ENCODE measurements around the gene LHX1. TPM values are rescaled to one million over a fixed set of nuclear protein-coding genes. Genes with fewer than 3 reads are reported as not detected.

The LHX1 gene
- total and polyA plus RNA-seq, 7 experiments from 2014 or later, result 0.15 TPM; not detected in 6

GRCh38 chr17:36911001-36911400, 26.3 kb upstream of the LHX1 start:
- ChIA-PET POLR2A (no interaction called here), CTCF (no interaction called here)
- Mint-ChIP-seq H3K4me3 (no peak overlapping the region), H3K9me3 (no peaks in the 10 kb centered on the region), H3K36me3 (no peaks in the 10 kb centered on the region), H3K27me3 (peaks cover 16 to 39% (median 33%) of the 10 kb centered on the region in 5 donors), H3K4me1 (peaks cover 0 to 3% (median 0%) of the 10 kb centered on the region in 7 donors), H3K27ac (no peak overlapping the region)
- DNase-seq, result no peak
- Histone ChIP-seq H3K36me3 (ENCODE audit: control insufficient read depth in 2 of 3, insufficient read depth in 3 of 3, low read length in 3 of 3) (no peaks in the 10 kb centered on the region), H3K9me3 (ENCODE audit: control insufficient read depth in 2 of 3, low read length in 3 of 3) (no peaks in the 10 kb centered on the region), H3K27me3 (ENCODE audit: control insufficient read depth in 2 of 2, insufficient read depth in 2 of 2, low read length in 2 of 2) (no peaks in the 10 kb centered on the region), H3K4me1 (ENCODE audit: control insufficient read depth in 2 of 2, insufficient read depth in 2 of 2, low read length in 2 of 2) (no peaks in the 10 kb centered on the region), H3K27ac (ENCODE audit: low read depth, low read length) (no peak overlapping the region), H3K4me3 (ENCODE audit: low read length) (no peak overlapping the region)
- intact Hi-C loops (cut with micrococcal nuclease), result no loop called here
- no peak for ATAC-seq

- no peak for DNase-seq
- Mint-ChIP-seq H3K4me3 (no peak overlapping the region), H3K9me3 (no peaks in the 10 kb centered on the region), H3K36me3 (no peaks in the 10 kb centered on the region), H3K27me3 (peaks cover 14 to 27% (median 16%) of the 10 kb centered on the region in 5 donors), H3K4me1 (peaks cover 0 to 3% (median 0%) of the 10 kb centered on the region in 7 donors), H3K27ac (no peak overlapping the region)
- Histone ChIP-seq H3K4me3 (ENCODE audit: low read length) (no peak overlapping the region), H3K36me3 (ENCODE audit: control insufficient read depth in 2 of 3, insufficient read depth in 3 of 3, low read length in 3 of 3) (no peaks in the 10 kb centered on the region), H3K27me3 (ENCODE audit: control insufficient read depth in 2 of 2, insufficient read depth in 2 of 2, low read length in 2 of 2) (no peaks in the 10 kb centered on the region), H3K9me3 (ENCODE audit: control insufficient read depth in 2 of 3, low read length in 3 of 3) (no peaks in the 10 kb centered on the region), H3K27ac (ENCODE audit: low read depth, low read length) (no peak overlapping the region), H3K4me1 (ENCODE audit: control insufficient read depth in 2 of 2, insufficient read depth in 2 of 2, low read length in 2 of 2) (no peaks in the 10 kb centered on the region)
- intact Hi-C loops (cut with micrococcal nuclease), result no loop called here
- ChIA-PET POLR2A (no interaction called here), CTCF (no interaction called here)
- ATAC-seq, result no peak
Measured at GRCh38 chr17:36913132-36913531, 24.1 kb upstream of the LHX1 start.

- ATAC-seq (no peak), DNase-seq (no peak)
- Mint-ChIP-seq H3K4me3 (no peak overlapping the region), H3K27me3 (peaks cover 17 to 47% (median 38%) of the 10 kb centered on the region in 5 donors), H3K36me3 (no peaks in the 10 kb centered on the region), H3K27ac (no peak overlapping the region), H3K4me1 (peaks cover 0 to 15% (median 0%) of the 10 kb centered on the region in 7 donors), H3K9me3 (no peaks in the 10 kb centered on the region)
- intact Hi-C loops (cut with micrococcal nuclease), result no loop called here
- Histone ChIP-seq H3K4me1 (ENCODE audit: control insufficient read depth in 2 of 2, insufficient read depth in 2 of 2, low read length in 2 of 2) (no peaks in the 10 kb centered on the region), H3K9me3 (ENCODE audit: control insufficient read depth in 2 of 3, low read length in 3 of 3) (no peaks in the 10 kb centered on the region), H3K27ac (ENCODE audit: low read depth, low read length) (no peak overlapping the region), H3K36me3 (ENCODE audit: control insufficient read depth in 2 of 3, insufficient read depth in 3 of 3, low read length in 3 of 3) (no peaks in the 10 kb centered on the region), H3K4me3 (ENCODE audit: low read length) (no peak overlapping the region), H3K27me3 (ENCODE audit: control insufficient read depth in 2 of 2, insufficient read depth in 2 of 2, low read length in 2 of 2) (no peaks in the 10 kb centered on the region)
- ChIA-PET CTCF (no interaction called here), POLR2A (no interaction called here)
Measured at GRCh38 chr17:36918211-36918691, 19.0 kb upstream of the LHX1 start.

GRCh38 chr17:36919407-36919968, 17.8 kb upstream of the LHX1 start:
- POLR2A ChIA-PET, result no interaction called here
- H3K4me1 Mint-ChIP-seq, result peaks cover 0 to 15% (median 0%) of the 10 kb centered on the region in 7 donors

GRCh38 chr17:36920032-36921005, 17.0 kb upstream of the LHX1 start:
- H3K27me3 ChIP-seq (ENCODE audit: control insufficient read depth in 2 of 2, insufficient read depth in 2 of 2, low read length in 2 of 2), result no peaks in the 10 kb centered on the region
- intact Hi-C loops (cut with micrococcal nuclease), result no loop called here
- Mint-ChIP-seq H3K27ac (no peak overlapping the region), H3K36me3 (no peaks in the 10 kb centered on the region), H3K4me3 (no peak overlapping the region), H3K27me3 (peaks cover 19 to 52% (median 42%) of the 10 kb centered on the region in 5 donors), H3K9me3 (no peaks in the 10 kb centered on the region), H3K4me1 (peaks cover 0 to 15% (median 0%) of the 10 kb centered on the region in 7 donors)
- DNase-seq (no peak), ATAC-seq (no peak)
- no peaks in the 10 kb centered on the region for H3K36me3 ChIP-seq (ENCODE audit: control insufficient read depth in 2 of 3, insufficient read depth in 3 of 3, low read length in 3 of 3)
- H3K4me1 ChIP-seq (ENCODE audit: control insufficient read depth in 2 of 2, insufficient read depth in 2 of 2, low read length in 2 of 2), result no peaks in the 10 kb centered on the region
- no peaks in the 10 kb centered on the region for H3K9me3 ChIP-seq (ENCODE audit: control insufficient read depth in 2 of 3, low read length in 3 of 3)
- no peak overlapping the region for H3K27ac ChIP-seq (ENCODE audit: low read depth, low read length)
- H3K4me3 ChIP-seq (ENCODE audit: low read length), result no peak overlapping the region
- CTCF ChIA-PET, result interaction anchor here (0.6 kb wide), 1 partner anchor 10 kb away, joined by 3 read pairs; no protein-coding TSS in a partner anchor
- POLR2A ChIA-PET, result no interaction called here

More at GRCh38 chr17:36919407-36919968, 17.8 kb upstream of the LHX1 start:
- no peak overlapping the region for H3K4me3 ChIP-seq (ENCODE audit: low read length)
- no peak for DNase-seq
- CTCF ChIA-PET, result interaction anchor here (0.6 kb wide), 1 partner anchor 9 kb away, joined by 3 read pairs; no protein-coding TSS in a partner anchor
- H3K27ac ChIP-seq (ENCODE audit: low read depth, low read length), result no peak overlapping the region
- H3K27me3 ChIP-seq (ENCODE audit: control insufficient read depth in 2 of 2, insufficient read depth in 2 of 2, low read length in 2 of 2), result no peaks in the 10 kb centered on the region
- Mint-ChIP-seq H3K9me3 (no peaks in the 10 kb centered on the region), H3K27ac (no peak overlapping the region), H3K27me3 (peaks cover 17 to 47% (median 40%) of the 10 kb centered on the region in 5 donors), H3K36me3 (no peaks in the 10 kb centered on the region), H3K4me3 (no peak overlapping the region)
- no peak for ATAC-seq
- no peaks in the 10 kb centered on the region for H3K9me3 ChIP-seq (ENCODE audit: control insufficient read depth in 2 of 3, low read length in 3 of 3)
- intact Hi-C loops (cut with micrococcal nuclease), result no loop called here
- H3K4me1 ChIP-seq (ENCODE audit: control insufficient read depth in 2 of 2, insufficient read depth in 2 of 2, low read length in 2 of 2), result no peaks in the 10 kb centered on the region
- H3K36me3 ChIP-seq (ENCODE audit: control insufficient read depth in 2 of 3, insufficient read depth in 3 of 3, low read length in 3 of 3), result no peaks in the 10 kb centered on the region

GRCh38 chr17:36921095-36921851, 16.0 kb upstream of the LHX1 start:
- no peak for ATAC-seq
- Histone ChIP-seq H3K9me3 (ENCODE audit: control insufficient read depth in 2 of 3, low read length in 3 of 3) (no peaks in the 10 kb centered on the region), H3K4me1 (ENCODE audit: control insufficient read depth in 2 of 2, insufficient read depth in 2 of 2, low read length in 2 of 2) (no peaks in the 10 kb centered on the region), H3K4me3 (ENCODE audit: low read length) (no peak overlapping the region), H3K36me3 (ENCODE audit: control insufficient read depth in 2 of 3, insufficient read depth in 3 of 3, low read length in 3 of 3) (no peaks in the 10 kb centered on the region), H3K27ac (ENCODE audit: low read depth, low read length) (no peak overlapping the region), H3K27me3 (ENCODE audit: control insufficient read depth in 2 of 2, insufficient read depth in 2 of 2, low read length in 2 of 2) (no peaks in the 10 kb centered on the region)
- POLR2A ChIA-PET, result no interaction called here
- Mint-ChIP-seq H3K27ac (no peak overlapping the region), H3K36me3 (no peaks in the 10 kb centered on the region), H3K4me1 (peaks cover 0 to 12% (median 0%) of the 10 kb centered on the region in 7 donors), H3K4me3 (no peak overlapping the region), H3K9me3 (no peaks in the 10 kb centered on the region), H3K27me3 (peaks cover 25 to 57% (median 46%) of the 10 kb centered on the region in 5 donors)
- intact Hi-C loops (cut with micrococcal nuclease), result no loop called here
- DNase-seq, result peak in 1 of 9 donors; percentile 66
- CTCF ChIA-PET, result no interaction called here
